Lower lobe of right lung (tissue), 2 donors: Measurements from ENCODE around the gene TMEM233. TPM values are rescaled to one million over a fixed set of nuclear protein-coding genes. Genes with fewer than 3 reads are reported as not detected.

Source experiments
- ATAC-seq, 2 donors: fragments of 200-7000 bp; cut with Tn5 transposase; one replicate each; pipeline ENCODE4 v1.9.1; 2020 to 2022; ENCODE audit warnings: mild to moderate bottlenecking in 2 of 2, moderate library complexity in 2 of 2
- DNase-seq: peaks from one replicate; pipeline ENCODE4 v3.0.0-alpha.2; 2020
- H3K27ac ChIP-seq: fragments of 200-600 bp; one replicate; pipeline ENCODE4 v1.8.0; 2022
- H3K27me3 ChIP-seq: fragments of 200-600 bp; one replicate; pipeline ENCODE4 v1.8.0; 2022; ENCODE audit warnings: low read depth
- H3K36me3 ChIP-seq: fragments of 200-600 bp; one replicate; pipeline ENCODE4 v1.8.0; 2022; ENCODE audit warnings: mild to moderate bottlenecking
- H3K4me1 ChIP-seq: fragments of 200-600 bp; one replicate; pipeline ENCODE4 v1.8.0; 2022
- H3K4me3 ChIP-seq: fragments of 200-600 bp; one replicate; pipeline ENCODE4 v1.8.0; 2022; ENCODE audit warnings: mild to moderate bottlenecking
- H3K9me3 ChIP-seq: fragments of 200-600 bp; one replicate; pipeline ENCODE4 v1.8.0; 2022
- CTCF ChIP-seq: fragments of 200-600 bp; IDR thresholded peaks from one replicate; pipeline ENCODE4 v1.8.0; 2022; ENCODE audit warnings: antibody characterized with exemption, mild to moderate bottlenecking
- intact Hi-C: fragments of 100-400 bp; cut with DNase I; formaldehyde crosslinking; loops from one replicate; pipeline ENCODE4 v1.11.0; 2022
- total RNA-seq: library from RNA; stranded (reverse); fragmentation: NEBNext Ultra II Directional; extraction: Animal tissue kit (Norgen Biotek cat#: 25700); gene quantifications from one replicate; pipeline ENCODE4 v1.2.1, GENCODE V29; 2021
- donor health status: DM: no; HTN: yes; CAD: no; lungs with severe emphysema.

Gene TMEM233
- total RNA-seq, 1 donor from 2014 or later: 0.47 TPM

GRCh38 chr12:119678459-119678858, 84.9 kb downstream of the TMEM233 start:
- Histone ChIP-seq H3K4me1 (peaks cover 27% of the 10 kb centered on the region), H3K27me3 (no peaks in the 10 kb centered on the region), H3K27ac (no peak overlapping the region), H3K36me3 (peaks cover 89% of the 10 kb centered on the region), H3K4me3 (no peak overlapping the region), H3K9me3 (no peaks in the 10 kb centered on the region)
- TF ChIP-seq CTCF: no peak
- no peak for DNase-seq
- intact Hi-C loops: no loop called here
- no peak for ATAC-seq

GRCh38 chr12:119679081-119679480, 85.5 kb downstream of the TMEM233 start:
- TF ChIP-seq CTCF: no peak
- H3K27ac ChIP-seq: peak overlapping the region; percentile 5

GRCh38 chr12:119679490-119679889, 85.9 kb downstream of the TMEM233 start:
- TF ChIP-seq CTCF: no peak
- Histone ChIP-seq H3K27me3 (no peaks in the 10 kb centered on the region), H3K4me1 (peaks cover 17% of the 10 kb centered on the region), H3K9me3 (no peaks in the 10 kb centered on the region), H3K27ac (no peak overlapping the region), H3K4me3 (no peak overlapping the region), H3K36me3 (peaks cover 79% of the 10 kb centered on the region)
- no peak for DNase-seq
- ATAC-seq: no peak
- intact Hi-C loops: no loop called here

More at GRCh38 chr12:119679081-119679480, 85.5 kb downstream of the TMEM233 start:
- Histone ChIP-seq H3K4me1 (peaks cover 21% of the 10 kb centered on the region), H3K36me3 (peaks cover 83% of the 10 kb centered on the region), H3K27me3 (no peaks in the 10 kb centered on the region), H3K4me3 (no peak overlapping the region), H3K9me3 (no peaks in the 10 kb centered on the region)
- intact Hi-C loops: no loop called here
- no peak for DNase-seq
- peak; percentile 15 to 60 for ATAC-seq

- H3K27ac ChIP-seq: no peak overlapping the region
- H3K9me3 ChIP-seq: no peaks in the 10 kb centered on the region
- DNase-seq (no peak), ATAC-seq (no peak)
- intact Hi-C loops: no loop called here
- H3K36me3 ChIP-seq: peaks cover 63% of the 10 kb centered on the region
- TF ChIP-seq CTCF: no peak
- no peak overlapping the region for H3K4me3 ChIP-seq
- no peaks in the 10 kb centered on the region for H3K27me3 ChIP-seq
- peaks cover 12% of the 10 kb centered on the region for H3K4me1 ChIP-seq
These were observed 87.5 kb downstream of the TMEM233 start for GRCh38 chr12:119681111-119681510.

- no peak for DNase-seq
- H3K27me3 ChIP-seq: no peaks in the 10 kb centered on the region
- H3K4me1 ChIP-seq: peaks cover 12% of the 10 kb centered on the region
- ATAC-seq: no peak
- H3K9me3 ChIP-seq: no peaks in the 10 kb centered on the region
- H3K27ac ChIP-seq: peak overlapping the region; percentile 26
- intact Hi-C loops: no loop called here
- peaks cover 54% of the 10 kb centered on the region for H3K36me3 ChIP-seq
- no peak for TF ChIP-seq CTCF
- H3K4me3 ChIP-seq: no peak overlapping the region
These were observed 88.4 kb downstream of the TMEM233 start for GRCh38 chr12:119681728-119682638.
